ENCODE data around the gene SLC8A1.

The SLC8A1 gene

DNA sequence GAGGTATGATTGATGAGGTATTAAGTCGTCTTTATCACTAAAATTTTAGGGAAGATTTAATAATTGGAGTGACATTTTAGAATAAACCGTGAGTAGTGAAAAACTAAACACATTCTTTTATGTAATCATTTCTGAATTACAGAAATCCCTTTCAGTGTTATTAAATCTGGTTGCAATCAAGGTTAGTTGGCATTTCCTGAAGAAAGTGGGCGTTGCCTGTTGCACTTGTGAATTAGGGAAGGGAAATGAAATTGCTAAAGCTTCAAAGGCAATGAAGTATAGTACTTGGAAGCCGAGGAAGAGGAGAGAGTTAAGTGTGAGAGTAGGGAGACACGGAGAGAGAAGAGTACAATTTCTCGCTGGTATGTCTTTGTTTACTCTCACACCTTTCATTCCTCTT lies 274.5 kb downstream of the SLC8A1 start:
- intact Hi-C loops (cut with DNase I): no loop called here

DNA sequence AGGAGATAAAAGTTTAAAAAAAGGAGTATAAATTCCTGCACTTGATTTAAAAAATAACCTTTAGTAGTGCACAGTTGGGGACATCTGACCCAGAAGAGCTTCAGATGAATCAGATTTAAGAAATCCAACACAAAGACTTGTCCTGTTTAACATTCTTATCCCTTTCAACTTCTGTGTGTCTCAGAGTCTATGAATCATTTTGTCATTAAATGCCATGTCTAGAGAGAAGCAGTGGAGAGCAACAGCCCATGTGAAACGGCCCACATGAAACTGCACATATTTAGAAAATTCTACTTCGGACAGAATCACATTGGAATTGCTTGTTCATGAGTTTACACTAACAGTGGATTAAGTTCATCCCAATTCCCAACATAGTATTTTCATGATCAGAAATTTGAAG lies 278.6 kb downstream of the SLC8A1 start:
- intact Hi-C loops (cut with DNase I): no loop called here
- no peak for DNase-seq

More for the DNA sequence above, 274.5 kb downstream of the SLC8A1 start:
- no peak for DNase-seq

DNA sequence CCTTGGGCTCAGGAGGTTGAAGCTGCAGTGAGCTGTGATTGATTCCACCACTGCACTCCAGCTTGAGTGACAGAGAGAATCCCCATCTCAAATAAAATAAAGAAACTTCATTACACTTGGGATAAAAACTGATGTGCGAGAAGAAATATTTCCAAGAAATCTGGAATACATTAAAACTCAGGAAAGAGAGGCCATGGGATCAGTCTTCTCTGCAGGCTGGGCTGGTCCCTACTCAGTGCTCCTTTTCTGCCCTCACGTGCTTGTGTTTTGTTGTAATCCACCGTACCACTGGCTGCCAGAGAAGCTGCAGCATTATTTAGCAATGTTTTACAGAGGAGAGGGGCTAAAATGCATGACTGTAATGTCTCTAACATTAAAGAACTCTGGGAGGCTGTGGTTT lies 282.0 kb downstream of the SLC8A1 start:
- intact Hi-C loops (cut with DNase I): no loop called here
- no peak for DNase-seq

DNA sequence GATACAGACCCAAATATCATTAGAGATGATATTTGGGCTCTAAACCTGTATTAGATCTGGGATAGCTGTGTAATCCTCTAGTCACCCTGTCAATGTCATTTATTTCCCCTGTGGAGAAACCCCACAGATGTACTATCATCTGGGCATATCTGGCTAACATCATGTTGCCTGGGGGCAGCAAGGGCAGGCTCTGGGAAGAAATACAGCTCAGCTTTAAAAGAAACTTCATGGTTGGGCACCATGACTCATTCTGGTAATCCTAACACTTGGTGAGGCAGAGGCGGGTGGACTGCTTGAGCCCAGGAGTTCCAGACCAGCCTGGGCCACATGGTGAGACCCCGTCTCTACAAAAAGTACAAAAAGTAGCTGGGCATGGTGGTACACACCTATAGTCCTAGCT lies 282.5 kb downstream of the SLC8A1 start:
- intact Hi-C loops (cut with DNase I): no loop called here
- DNase-seq: no peak

DNA sequence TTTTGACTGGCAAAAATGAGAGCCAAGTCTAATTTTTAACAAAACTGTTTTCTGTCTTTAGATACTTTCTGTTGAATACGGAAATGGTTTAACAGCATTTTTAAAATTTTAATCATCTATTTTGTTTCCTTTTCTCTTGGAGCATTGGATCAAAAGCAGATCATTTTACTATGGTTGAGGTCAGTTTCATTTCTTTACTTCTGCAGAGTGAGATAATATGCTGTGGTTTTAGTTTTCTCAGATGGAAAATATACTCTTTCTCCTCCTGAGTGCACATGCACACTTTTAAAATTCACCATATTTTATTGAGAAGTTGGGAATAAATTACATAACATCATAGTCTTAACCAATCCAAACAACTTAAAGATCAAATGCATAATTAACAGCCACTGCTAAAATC lies 283.3 kb downstream of the SLC8A1 start:
- no peak for DNase-seq
- intact Hi-C loops (cut with DNase I): no loop called here

DNA sequence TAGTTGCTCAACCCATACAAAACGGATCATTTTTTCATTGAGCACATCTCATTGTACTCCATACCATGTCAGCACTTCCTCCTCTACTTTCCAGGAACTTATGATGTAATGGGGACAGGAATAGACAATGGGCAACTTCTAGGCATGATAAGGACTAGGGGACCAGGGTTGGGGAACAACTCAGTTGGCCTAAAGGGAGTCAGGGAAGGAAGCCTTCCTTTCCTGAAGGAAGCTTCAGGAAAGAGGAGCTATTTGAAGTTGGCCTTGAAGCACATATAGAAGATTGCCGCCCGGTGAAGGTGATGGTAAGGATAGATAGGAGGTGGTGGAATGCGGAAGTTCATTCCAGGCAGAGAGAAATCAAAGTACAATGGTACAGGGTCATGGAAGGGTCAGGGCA lies 283.9 kb downstream of the SLC8A1 start:
- intact Hi-C loops (cut with DNase I): no loop called here
- no peak for DNase-seq

DNA sequence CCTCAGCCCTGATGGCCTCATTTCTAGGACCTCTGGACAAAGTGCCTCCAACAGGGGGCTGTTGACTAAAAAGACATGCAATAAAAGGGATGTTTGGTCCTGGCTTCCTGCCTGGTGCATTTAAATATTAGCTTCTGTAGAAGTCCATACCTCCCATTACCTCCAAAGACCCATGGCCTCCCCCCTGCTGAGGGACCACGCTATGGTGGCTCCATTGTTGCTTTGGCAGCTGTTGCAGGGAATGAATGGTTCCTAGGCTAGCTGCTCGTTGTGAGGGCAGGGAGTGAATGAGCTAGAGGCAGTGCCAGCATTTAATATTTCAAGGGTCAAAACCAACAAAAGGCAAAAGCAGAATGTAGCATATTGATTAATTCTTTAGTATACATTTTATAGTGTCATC lies 285.9 kb downstream of the SLC8A1 start:
- intact Hi-C loops (cut with DNase I): no loop called here
- DNase-seq: no peak

DNA sequence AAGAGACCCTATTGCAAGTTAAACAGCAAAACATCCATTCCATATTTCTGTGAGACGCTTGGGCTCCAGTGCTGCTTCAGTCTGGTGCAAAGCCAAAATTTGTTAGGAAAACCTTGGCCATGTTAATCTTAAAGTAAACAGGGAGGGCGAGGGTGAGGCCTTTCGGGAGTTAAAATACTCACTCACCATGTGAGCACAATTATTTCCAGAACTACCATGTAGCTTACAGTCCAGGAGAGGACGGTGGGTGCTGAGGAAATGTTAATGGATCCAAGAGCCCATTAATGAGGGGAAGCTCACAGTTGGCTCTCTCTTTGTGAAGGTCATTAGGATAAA lies 286.4 kb downstream of the SLC8A1 start:
- intact Hi-C loops (cut with DNase I): no loop called here
- DNase-seq: no peak

DNA sequence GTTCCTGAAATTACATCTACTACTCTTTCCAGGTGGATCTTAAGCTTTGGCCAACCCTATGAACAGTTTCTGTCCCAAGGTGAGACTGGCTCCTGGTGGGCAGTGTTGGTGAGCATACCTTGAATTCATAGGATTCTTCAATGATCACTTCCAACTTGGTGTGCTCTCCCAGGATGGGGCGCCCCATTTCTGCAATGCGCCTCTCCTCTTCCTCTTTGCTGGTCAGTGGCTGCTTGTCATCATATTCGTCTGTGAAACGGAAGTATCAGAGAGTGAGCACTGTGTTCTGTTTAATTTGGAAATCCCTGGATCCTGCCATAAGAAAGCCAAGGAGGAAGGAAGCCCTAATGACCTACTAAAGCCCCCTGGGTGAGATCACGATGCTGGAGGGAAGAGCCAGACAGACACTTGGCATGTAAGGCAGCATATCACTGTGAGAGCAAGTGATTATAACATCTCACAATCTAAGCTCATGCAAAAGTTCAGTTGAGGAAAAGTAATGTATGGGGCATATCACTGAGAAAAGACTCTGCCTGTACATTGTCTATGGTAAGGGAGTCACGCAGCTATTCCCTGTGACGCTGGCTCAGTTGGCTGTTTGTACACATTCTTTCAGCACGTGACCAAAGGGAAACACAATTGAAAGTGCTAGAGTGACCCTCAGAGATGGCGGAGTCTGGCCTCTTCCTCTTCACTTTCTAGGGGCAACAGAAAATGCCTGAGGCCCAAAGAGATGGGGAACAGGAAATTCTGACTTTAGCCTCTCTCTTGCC lies 287.0 kb downstream of the SLC8A1 start:
- intact Hi-C loops (cut with DNase I): no loop called here
- DNase-seq: no peak

DNA sequence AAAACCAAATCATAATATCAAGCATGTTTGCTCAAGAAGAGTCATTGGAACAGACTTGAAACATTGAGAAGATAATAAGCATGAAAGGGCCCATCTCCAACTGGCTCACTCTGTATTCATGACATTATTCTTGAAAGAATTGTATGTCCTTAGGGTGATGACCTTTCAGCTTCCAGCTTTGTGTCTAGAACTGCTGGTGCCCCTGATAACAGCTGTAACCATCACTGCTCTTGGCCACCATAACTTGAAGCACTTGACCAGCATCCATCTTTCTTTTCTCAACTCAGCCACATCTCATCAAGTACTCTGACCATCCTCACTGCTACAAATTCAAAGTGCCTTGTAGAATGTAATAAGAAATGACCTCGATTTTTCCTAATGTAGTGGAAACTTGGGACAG lies 289.9 kb downstream of the SLC8A1 start:
- no peak for DNase-seq
- intact Hi-C loops (cut with DNase I): no loop called here

DNA sequence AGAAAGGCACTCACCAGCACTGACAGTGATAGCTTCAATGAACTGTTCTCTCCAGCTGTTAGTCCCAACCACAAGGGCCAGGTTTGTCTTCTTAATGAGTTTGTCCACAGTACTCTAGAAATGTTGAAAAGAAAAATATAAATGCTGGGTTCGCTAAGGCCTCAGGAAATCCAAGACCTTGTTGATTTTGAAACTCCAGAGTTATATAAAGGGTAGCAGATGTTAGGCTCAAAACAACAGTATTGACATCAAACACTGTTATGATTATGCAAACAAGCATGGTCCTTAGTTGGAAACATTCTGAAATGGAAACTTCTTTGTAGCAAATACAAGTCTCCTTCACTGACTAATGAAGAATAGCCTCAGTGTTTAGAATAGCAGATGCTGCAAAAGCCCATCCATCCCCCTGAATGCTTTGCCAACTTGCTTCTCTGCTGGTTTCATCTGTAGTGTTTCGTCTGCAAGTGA lies 291.1 kb downstream of the SLC8A1 start:
- DNase-seq: no peak

DNA sequence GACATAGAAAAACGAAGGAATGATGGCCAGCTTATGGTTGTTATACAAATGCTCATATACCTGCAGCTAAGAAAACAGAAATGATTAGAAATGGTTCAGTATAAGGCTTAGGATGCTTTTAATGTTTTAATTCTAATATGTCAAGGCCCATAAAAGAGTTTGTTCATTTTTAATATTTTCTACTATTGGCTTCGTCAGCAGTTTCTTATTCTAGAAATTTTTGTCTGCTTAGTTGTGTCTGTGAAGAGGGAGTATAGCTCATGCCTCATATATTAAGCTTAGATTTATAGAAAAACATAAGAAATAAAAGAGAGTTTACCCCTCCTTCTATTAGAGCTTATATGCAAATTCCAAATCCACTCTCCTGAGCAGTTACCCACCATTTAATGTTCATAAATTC lies 292.6 kb downstream of the SLC8A1 start:
- intact Hi-C loops (cut with DNase I): no loop called here
- DNase-seq: no peak

More for the DNA sequence above, 291.1 kb downstream of the SLC8A1 start:
- intact Hi-C loops (cut with DNase I): no loop called here

DNA sequence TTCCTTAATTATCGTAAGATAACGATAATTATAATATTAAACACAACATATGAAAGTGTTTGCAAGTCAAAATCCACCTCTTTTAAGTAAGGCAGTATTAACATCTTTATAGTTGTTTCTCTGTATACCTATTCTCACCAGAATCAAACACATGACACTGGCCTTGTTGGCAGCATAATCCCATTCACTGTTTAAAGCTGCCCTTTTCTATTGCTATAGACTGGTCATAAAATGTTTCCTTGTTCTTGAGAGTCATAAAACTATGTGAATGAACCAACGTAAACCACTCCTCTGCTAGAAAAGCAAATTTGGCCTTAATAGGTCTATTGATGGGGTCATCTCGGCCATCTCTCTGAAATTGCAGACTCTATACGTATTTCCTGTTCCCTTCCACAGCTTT lies 293.1 kb downstream of the SLC8A1 start:
- intact Hi-C loops (cut with DNase I): no loop called here
- DNase-seq: no peak

DNA sequence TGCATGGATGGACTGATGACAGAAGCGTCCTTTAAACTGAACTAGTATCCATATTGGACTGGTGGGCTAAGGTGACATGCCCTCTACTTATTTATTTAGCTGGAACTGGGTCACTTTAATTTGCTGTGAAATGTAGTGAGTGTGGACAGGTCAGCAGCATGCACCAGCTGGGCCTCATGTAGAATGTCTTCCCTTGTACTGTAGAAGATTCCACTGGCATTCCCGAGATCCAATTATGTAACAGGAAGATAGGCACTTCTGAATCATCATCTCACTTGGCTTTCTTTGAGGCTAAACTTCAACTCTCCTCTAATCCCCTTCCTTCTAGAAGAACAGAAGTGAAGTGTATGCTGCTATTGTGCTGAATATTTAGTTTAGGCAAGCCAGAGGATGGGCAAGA lies 296.2 kb downstream of the SLC8A1 start:
- intact Hi-C loops (cut with DNase I): no loop called here

DNA sequence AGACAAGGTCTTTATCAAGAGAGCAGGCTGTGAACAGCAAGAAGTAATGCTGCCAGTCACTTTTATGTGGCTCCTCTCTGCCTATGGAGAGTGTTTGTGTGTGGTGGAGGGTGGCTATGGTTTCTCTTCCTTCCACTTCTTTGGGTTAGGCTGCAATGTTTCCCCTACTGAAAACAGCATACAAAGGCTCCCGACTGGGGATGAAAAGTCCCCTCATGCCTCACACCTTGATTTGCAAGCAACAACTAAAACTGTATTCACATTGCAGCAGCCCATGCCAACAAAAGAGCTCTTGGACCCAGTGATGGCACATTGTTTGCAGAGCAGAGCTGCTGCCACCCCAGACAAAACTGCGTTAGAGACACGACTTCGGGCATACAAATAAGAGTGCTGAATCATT lies 301.6 kb downstream of the SLC8A1 start:
- peak in 8 of 10 donors; percentile 15 to 87 (median 40) for DNase-seq
- intact Hi-C loops (cut with DNase I): no loop called here

More for the DNA sequence above, 296.2 kb downstream of the SLC8A1 start:
- no peak for DNase-seq

DNA sequence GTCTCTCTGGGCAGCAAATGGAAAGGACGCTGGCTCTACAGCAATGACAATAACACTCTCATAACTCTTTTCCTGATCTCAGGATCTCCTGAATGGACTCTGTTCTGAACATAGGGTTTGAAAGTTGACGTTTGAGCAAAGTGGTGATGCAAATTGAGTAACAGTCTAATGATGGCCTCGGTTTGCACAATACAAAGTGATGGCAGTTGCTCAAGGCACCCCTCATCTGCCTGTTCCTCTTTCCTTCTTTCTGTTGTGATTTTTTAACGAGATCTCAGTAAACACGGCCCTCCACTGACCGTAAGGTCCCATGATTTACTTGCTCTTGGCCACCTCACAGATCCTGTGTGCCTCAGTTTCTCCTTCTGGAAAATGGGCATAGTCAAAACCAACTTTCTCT lies 303.6 kb downstream of the SLC8A1 start:
- no peak for DNase-seq
- intact Hi-C loops (cut with DNase I): no loop called here

DNA sequence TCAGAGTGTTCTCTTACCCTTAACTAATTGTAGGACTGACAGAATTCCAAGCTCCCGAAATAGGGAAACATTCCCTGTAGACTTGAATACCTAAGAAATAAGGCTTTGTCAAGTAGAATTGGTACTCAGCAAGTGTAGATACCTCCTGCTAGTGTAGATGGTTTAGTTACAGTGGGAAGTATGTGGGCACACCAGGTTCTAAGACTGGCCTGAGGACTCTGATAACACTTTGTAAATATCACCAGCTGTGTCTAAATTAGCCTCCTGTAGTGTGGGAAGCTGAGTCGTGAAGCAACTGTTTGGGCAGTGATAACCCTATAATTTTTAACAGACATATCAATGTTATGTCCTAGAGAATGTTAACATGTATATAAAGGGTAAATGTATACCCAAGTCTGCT lies 304.5 kb downstream of the SLC8A1 start:
- intact Hi-C loops (cut with DNase I): no loop called here
- DNase-seq: no peak

DNA sequence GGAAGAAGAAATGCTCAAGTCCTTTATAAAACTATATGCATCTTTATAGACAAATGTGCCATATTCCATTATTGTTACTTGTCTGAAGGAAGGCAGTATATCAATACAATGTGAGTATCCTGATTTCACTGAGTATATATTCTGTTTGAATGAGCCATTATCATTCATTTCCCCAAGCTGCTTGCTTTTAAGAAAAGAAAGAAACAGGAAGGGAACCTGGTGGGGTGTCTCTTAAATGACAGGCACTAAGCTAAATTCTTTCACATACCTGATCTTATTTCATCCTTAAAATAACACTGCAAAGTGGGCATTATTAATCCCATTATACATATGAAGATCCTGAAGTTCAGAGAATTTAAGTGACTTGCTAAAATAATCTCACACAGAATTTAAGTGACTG lies 307.9 kb downstream of the SLC8A1 start:
- DNase-seq: no peak
- intact Hi-C loops (cut with DNase I): no loop called here

DNA sequence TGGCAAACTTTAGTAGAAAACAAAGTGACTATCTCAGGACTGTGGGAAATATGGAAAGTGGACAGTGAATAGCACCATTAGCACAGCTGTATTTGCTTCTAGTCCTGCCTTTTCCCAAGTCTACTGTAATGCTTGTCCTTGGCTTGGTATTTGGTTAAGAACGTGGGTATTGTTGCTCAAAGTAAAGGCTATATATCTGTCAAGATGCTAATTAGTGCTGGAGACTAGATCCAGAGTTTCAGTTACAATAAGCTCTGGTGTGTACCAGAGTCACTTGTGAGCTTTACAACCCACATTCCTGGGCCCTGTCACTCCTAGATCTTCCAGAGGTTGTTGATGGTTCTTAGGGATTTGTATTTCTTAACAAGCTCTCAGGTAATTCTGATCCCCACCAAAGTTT lies 313.6 kb downstream of the SLC8A1 start:
- DNase-seq: no peak
- intact Hi-C loops (cut with DNase I): no loop called here

DNA sequence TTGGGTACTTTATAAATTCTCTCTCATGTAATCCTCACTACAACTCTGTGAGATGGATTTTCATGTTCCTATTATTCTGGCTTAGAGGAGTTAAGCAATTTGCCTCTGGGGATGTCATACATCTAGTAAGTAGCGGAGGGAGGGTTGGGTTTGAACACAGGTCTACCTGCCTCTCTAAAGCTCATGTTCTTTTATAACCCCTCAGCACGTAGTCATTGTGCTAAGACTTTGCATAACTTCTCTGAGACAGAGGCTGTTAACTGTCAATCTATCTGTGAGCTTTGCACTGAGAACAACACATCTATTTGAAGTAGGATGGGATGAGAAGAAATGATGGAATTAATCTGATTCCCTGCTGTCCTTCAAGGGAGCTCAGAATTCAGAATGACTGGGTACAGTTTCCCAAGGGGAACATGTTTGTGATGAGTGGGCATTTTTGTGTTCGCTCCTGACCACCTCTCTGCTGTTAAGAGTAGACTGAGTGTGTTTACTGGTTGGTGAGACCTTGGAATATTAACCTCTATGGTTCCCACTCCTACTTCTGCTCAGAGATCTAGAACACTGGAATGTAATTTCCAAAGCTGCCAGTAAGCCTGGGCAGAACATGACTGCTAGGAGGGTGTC lies 320.7 kb downstream of the SLC8A1 start:
- no peak for DNase-seq
- intact Hi-C loops (cut with DNase I): no loop called here

DNA sequence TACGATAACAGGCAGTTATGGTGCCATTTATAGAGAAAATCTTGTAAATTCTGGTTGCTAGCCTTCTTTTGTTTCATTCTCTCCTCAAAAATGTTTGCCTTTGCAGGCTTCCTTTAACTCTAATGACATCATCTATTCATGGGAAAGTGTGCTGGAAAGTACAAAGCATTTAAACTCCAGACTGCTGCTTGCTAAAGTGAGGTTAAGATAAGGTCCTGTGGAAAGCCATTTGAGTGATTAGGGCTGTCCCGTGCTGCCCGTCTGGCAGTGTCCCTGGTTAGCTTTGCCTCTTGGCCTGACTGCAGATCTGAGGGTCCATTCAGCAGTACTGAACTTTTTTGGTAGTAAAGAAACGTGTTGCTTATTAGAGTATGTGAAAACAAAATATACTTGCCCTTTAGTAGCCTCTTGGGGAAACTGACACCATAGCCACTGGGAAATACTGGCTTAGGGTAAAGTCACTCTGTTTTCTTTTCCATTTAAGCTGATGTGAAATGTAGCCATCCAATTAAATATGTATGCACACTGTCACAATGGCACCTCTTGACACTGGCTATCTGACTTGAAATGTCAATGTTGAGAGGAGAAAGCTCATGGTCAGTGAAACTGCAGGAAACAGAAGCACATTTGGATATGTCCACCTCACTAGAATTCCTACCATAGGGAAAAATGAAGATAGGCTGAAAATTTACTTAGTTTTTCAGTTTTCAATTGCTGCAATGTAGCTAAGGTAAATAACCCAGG lies 321.5 kb downstream of the SLC8A1 start:
- intact Hi-C loops (cut with DNase I): no loop called here
- DNase-seq: no peak

DNA sequence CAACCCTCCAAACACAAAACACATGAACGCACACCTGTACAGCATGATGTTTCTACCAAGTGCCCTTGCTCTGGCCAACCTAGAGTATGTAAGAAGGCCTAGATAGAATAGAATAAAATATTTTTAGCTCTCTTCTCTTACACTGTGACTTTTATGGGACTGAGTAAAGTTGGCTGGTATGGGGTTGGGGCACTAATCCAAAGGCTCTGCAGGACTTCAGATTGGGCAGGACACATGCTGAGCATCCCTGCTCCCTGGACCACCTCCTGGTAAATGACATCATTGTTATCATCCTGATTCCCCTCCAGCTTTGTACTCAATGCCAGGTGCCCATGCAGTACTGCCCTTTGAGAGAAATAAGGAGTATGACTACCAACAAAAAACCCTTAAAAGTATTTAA lies 322.2 kb downstream of the SLC8A1 start:
- no peak for DNase-seq
- intact Hi-C loops (cut with DNase I): no loop called here
